ENCODE measurements around the gene MAP4.
"Not testable (repeated sequence)": the region's sequence is repeated elsewhere in the genome, so short reads cannot be mapped to it uniquely, and the experiment has no call there.

The MAP4 gene

GRCh38 chr3:48030188-48030587 lies 14.0 kb upstream of the MAP4 start:
- Histone ChIP-seq H3K9me3 (no peaks in the 10 kb centered on the region), H3K36me3 (replicated peaks) (no peaks in the 10 kb centered on the region), H3K4me3 (no peak overlapping the region), H3K4me1 (peaks cover 17% of the 10 kb centered on the region), H3K27me3 (ENCODE audit: low read depth) (no peaks in the 10 kb centered on the region)
- DNase-seq (ENCODE audit: low spot score in 2 of 2), result no peak
- in situ Hi-C loops (cut with MboI; ENCODE audit: low sequenced_read_pairs), result no loop called here

GRCh38 chr3:48026951-48027908 lies 11.0 kb upstream of the MAP4 start:
- Histone ChIP-seq H3K4me3 (no peak overlapping the region), H3K9me3 (no peaks in the 10 kb centered on the region), H3K27me3 (ENCODE audit: low read depth) (no peaks in the 10 kb centered on the region), H3K36me3 (replicated peaks) (no peaks in the 10 kb centered on the region), H3K4me1 (peaks cover 18% of the 10 kb centered on the region)
- in situ Hi-C loops (cut with MboI; ENCODE audit: low sequenced_read_pairs), result no loop called here
- no peak for DNase-seq (ENCODE audit: low spot score in 2 of 2)

- Histone ChIP-seq H3K36me3 (replicated peaks) (no peaks in the 10 kb centered on the region), H3K9me3 (no peaks in the 10 kb centered on the region), H3K4me3 (no peak overlapping the region), H3K4me1 (peaks cover 22% of the 10 kb centered on the region), H3K27me3 (ENCODE audit: low read depth) (no peaks in the 10 kb centered on the region)
- in situ Hi-C loops (cut with MboI; ENCODE audit: low sequenced_read_pairs), result no loop called here
- DNase-seq (ENCODE audit: low spot score in 2 of 2), result no peak
Measured at GRCh38 chr3:48026098-48026497, 9.9 kb upstream of the MAP4 start.

- no peak for DNase-seq (ENCODE audit: low spot score in 2 of 2)
- in situ Hi-C loops (cut with MboI; ENCODE audit: low sequenced_read_pairs), result no loop called here
- peaks cover 22% of the 10 kb centered on the region for H3K4me1 ChIP-seq
- no peak overlapping the region for H3K4me3 ChIP-seq
- no peaks in the 10 kb centered on the region for H3K27me3 ChIP-seq (ENCODE audit: low read depth)
- no peaks in the 10 kb centered on the region for H3K9me3 ChIP-seq
- no peaks in the 10 kb centered on the region for H3K36me3 ChIP-seq (replicated peaks)
Measured at GRCh38 chr3:48024401-48024800, 8.2 kb upstream of the MAP4 start.

- no peaks in the 10 kb centered on the region for H3K27me3 ChIP-seq (ENCODE audit: low read depth)
- DNase-seq (ENCODE audit: low spot score in 2 of 2), result no peak
- no peaks in the 10 kb centered on the region for H3K36me3 ChIP-seq (replicated peaks)
- no peak overlapping the region for H3K4me3 ChIP-seq
- no peaks in the 10 kb centered on the region for H3K9me3 ChIP-seq
- H3K4me1 ChIP-seq, result peaks cover 22% of the 10 kb centered on the region
- in situ Hi-C loops (cut with MboI; ENCODE audit: low sequenced_read_pairs), result no loop called here
Measured at GRCh38 chr3:48023377-48023776, 7.2 kb upstream of the MAP4 start.

GRCh38 chr3:48022178-48022577 lies 6.0 kb upstream of the MAP4 start:
- Histone ChIP-seq H3K9me3 (no peaks in the 10 kb centered on the region), H3K4me1 (peaks cover 22% of the 10 kb centered on the region), H3K4me3 (no peak overlapping the region), H3K36me3 (replicated peaks) (no peaks in the 10 kb centered on the region; the same call in 1 of the 2 replicates), H3K27me3 (ENCODE audit: low read depth) (no peaks in the 10 kb centered on the region)
- no peak for DNase-seq (ENCODE audit: low spot score in 2 of 2)
- in situ Hi-C loops (cut with MboI; ENCODE audit: low sequenced_read_pairs), result no loop called here

- DNase-seq (ENCODE audit: low spot score in 2 of 2), result no peak
- in situ Hi-C loops (cut with MboI; ENCODE audit: low sequenced_read_pairs), result no loop called here
- Histone ChIP-seq H3K36me3 (replicated peaks) (no peaks in the 10 kb centered on the region; the same call in 1 of the 2 replicates), H3K4me1 (peaks cover 43% of the 10 kb centered on the region), H3K9me3 (no peaks in the 10 kb centered on the region), H3K4me3 (no peak overlapping the region), H3K27me3 (ENCODE audit: low read depth) (no peaks in the 10 kb centered on the region)
Measured at GRCh38 chr3:48018841-48019240, 2.6 kb upstream of the MAP4 start.

GRCh38 chr3:48015431-48016180 lies 610 bp downstream of the MAP4 start:
- Histone ChIP-seq H3K9me3 (no peaks in the 10 kb centered on the region), H3K36me3 (replicated peaks) (no peaks in the 10 kb centered on the region; the same call in 1 of the 2 replicates), H3K4me3 (no peak overlapping the region), H3K4me1 (peaks cover 52% of the 10 kb centered on the region), H3K27me3 (ENCODE audit: low read depth) (no peaks in the 10 kb centered on the region)
- in situ Hi-C loops (cut with MboI; ENCODE audit: low sequenced_read_pairs), result no loop called here
- no peak for DNase-seq (ENCODE audit: low spot score in 2 of 2)

- no peak for DNase-seq (ENCODE audit: low spot score in 2 of 2)
- Histone ChIP-seq H3K4me3 (no peak overlapping the region), H3K36me3 (replicated peaks) (peaks cover 4% of the 10 kb centered on the region; the same call in 1 of the 2 replicates), H3K27me3 (ENCODE audit: low read depth) (no peaks in the 10 kb centered on the region), H3K4me1 (peaks cover 52% of the 10 kb centered on the region), H3K9me3 (no peaks in the 10 kb centered on the region)
- in situ Hi-C loops (cut with MboI; ENCODE audit: low sequenced_read_pairs), result no loop called here
Measured at GRCh38 chr3:48014358-48014757, 1.9 kb downstream of the MAP4 start.

GRCh38 chr3:48013288-48013980 lies 2.8 kb downstream of the MAP4 start:
- no peaks in the 10 kb centered on the region for H3K9me3 ChIP-seq
- H3K4me1 ChIP-seq, result peaks cover 52% of the 10 kb centered on the region
- H3K4me3 ChIP-seq, result no peak overlapping the region
- peaks cover 4% of the 10 kb centered on the region; the same call in 1 of the 2 replicates for H3K36me3 ChIP-seq (replicated peaks)
- no peak for DNase-seq (ENCODE audit: low spot score in 2 of 2)
- H3K27me3 ChIP-seq (ENCODE audit: low read depth), result no peaks in the 10 kb centered on the region
- in situ Hi-C loops (cut with MboI; ENCODE audit: low sequenced_read_pairs), result no loop called here

- Histone ChIP-seq H3K27me3 (ENCODE audit: low read depth) (no peaks in the 10 kb centered on the region), H3K4me1 (peaks cover 52% of the 10 kb centered on the region), H3K36me3 (replicated peaks) (peaks cover 4% of the 10 kb centered on the region), H3K4me3 (no peak overlapping the region), H3K9me3 (no peaks in the 10 kb centered on the region)
- in situ Hi-C loops (cut with MboI; ENCODE audit: low sequenced_read_pairs), result no loop called here
- DNase-seq (ENCODE audit: low spot score in 2 of 2), result no peak
Measured at GRCh38 chr3:48012659-48013058, 3.6 kb downstream of the MAP4 start.

- H3K9me3 ChIP-seq; DNase-seq (ENCODE audit: low spot score in 2 of 2); H3K4me3 ChIP-seq; H3K27me3 ChIP-seq (ENCODE audit: low read depth); in situ Hi-C loops (cut with MboI; ENCODE audit: low sequenced_read_pairs); H3K36me3 ChIP-seq (replicated peaks): not testable (repeated sequence)
- peaks cover 21% of the 10 kb centered on the region for H3K4me1 ChIP-seq
Measured at GRCh38 chr3:48008066-48008465, 8.2 kb downstream of the MAP4 start.

- in situ Hi-C loops (cut with MboI; ENCODE audit: low sequenced_read_pairs); H3K36me3 ChIP-seq (replicated peaks); DNase-seq (ENCODE audit: low spot score in 2 of 2): not testable (repeated sequence)
Measured at GRCh38 chr3:48007361-48007760, 8.9 kb downstream of the MAP4 start.

More at GRCh38 chr3:48007361-48007760, 8.9 kb downstream of the MAP4 start:
- H3K27me3 ChIP-seq (ENCODE audit: low read depth); H3K9me3 ChIP-seq; H3K4me3 ChIP-seq: not testable (repeated sequence)
- peaks cover 15% of the 10 kb centered on the region for H3K4me1 ChIP-seq

All from HAP-1 (cell line).